Measurements from ENCODE around the gene LRRC2. TPM values are rescaled to one million over a fixed set of nuclear protein-coding genes. Genes with fewer than 3 reads are reported as not detected.
A peak's percentile ranks its signal among the peaks of the same experiment; 100 is the strongest.

Gene LRRC2
- total and polyA plus RNA-seq, 9 of the 15 experiments (the other 6 are each of a cell fraction or from before 2014, with no cell fraction given): 0.01 to 0.04 (median 0.03) TPM; not detected in 5

- no peak for TF ChIP-seq MYC (IDR thresholded peaks at IDR 0.05; ENCODE audit: low read depth, low read length)
- no peak for TF ChIP-seq MYC (CRISPR knock-in tag; IDR thresholded peaks at IDR 0.05; ENCODE audit: borderline replicate concordance, low read depth)
- no peak for TF ChIP-seq TEAD2 (tag; IDR thresholded peaks at IDR 0.05)
- TF ChIP-seq PHB2 (IDR thresholded peaks at IDR 0.05; ENCODE audit: low read depth): no peak
- TF ChIP-seq TRIM24 (IDR thresholded peaks at IDR 0.05): no peak
- TF ChIP-seq ZMIZ1 (IDR thresholded peaks at IDR 0.05; ENCODE audit: low read depth in 2 of 2, low read length in 2 of 2): no peak
- TF ChIP-seq PKNOX1 (IDR thresholded peaks at IDR 0.05): 0 out of 2 replicates have a peak, but pooled peaks have one; percentile 15
- TF ChIP-seq ZNF124 (CRISPR knock-in tag; IDR thresholded peaks at IDR 0.05): no peak
- TF ChIP-seq GATAD2B (IDR thresholded peaks at IDR 0.05; ENCODE audit: borderline replicate concordance): no peak
- TF ChIP-seq PBX2 (CRISPR knock-in tag; IDR thresholded peaks at IDR 0.05; ENCODE audit: low read depth): no peak
- TF ChIP-seq PBX2 (tag; conservative IDR thresholded peaks at IDR 0.05; ENCODE audit: low read depth): peak; percentile 61
- no peak for TF ChIP-seq KAT7 (CRISPR knock-in tag; IDR thresholded peaks at IDR 0.05; ENCODE audit: borderline replicate concordance)
- TF ChIP-seq ELF4 (CRISPR knock-in tag; IDR thresholded peaks at IDR 0.05): no peak
- TF ChIP-seq HNRNPLL (IDR thresholded peaks at IDR 0.05; ENCODE audit: low read depth, low read length, poor library complexity, severe bottlenecking): no peak
- TF ChIP-seq NFRKB (IDR thresholded peaks at IDR 0.05; ENCODE audit: low read depth): no peak
- TF ChIP-seq KDM4B (IDR thresholded peaks at IDR 0.05; ENCODE audit: borderline replicate concordance in 2 of 2, low read depth in 1 of 2): no peak
- no peak for TF ChIP-seq TFAP4 (CRISPR knock-in tag; IDR thresholded peaks at IDR 0.05; ENCODE audit: borderline replicate concordance)
- TF ChIP-seq RFX1 (IDR thresholded peaks at IDR 0.05): peak; percentile 27; the same call in 1 of the 2 replicates
- no peak for TF ChIP-seq FOXJ3 (CRISPR knock-in tag; IDR thresholded peaks at IDR 0.05)
- peak; percentile 23; the same call in 1 of the 2 replicates for TF ChIP-seq L3MBTL2 (IDR thresholded peaks at IDR 0.05)
- peak; percentile 9; the same call in 1 of the 2 replicates for TF ChIP-seq CEBPB (tag; IDR thresholded peaks at IDR 0.05)
- TF ChIP-seq DPF2 (IDR thresholded peaks at IDR 0.05): 0 out of 2 replicates have a peak, but pooled peaks have one; percentile 16
These were observed 53.8 kb downstream of the LRRC2 start (continued) for GRCh38 chr3:46512191-46512749.
